Osteoblast (primary cell): ENCODE data around the gene CCDC174. TPM values are rescaled to one million over a fixed set of nuclear protein-coding genes. Genes with fewer than 3 reads are reported as not detected.

Experiments used
- DNase-seq: peaks from one replicate; pipeline ENCODE4 v3.0.0; 2011; ENCODE audit warnings: low spot score, mixed read lengths; ENCODE audit not compliant: insufficient read length; ENCODE audit errors: missing footprints
- H2AFZ ChIP-seq: 2 replicates; pipeline ENCODE4 v1.6.0; 2011; ENCODE audit warnings: mild to moderate bottlenecking, low read length
- H3K27ac ChIP-seq: 2 replicates; pipeline ENCODE4 v1.5.1; 2011; ENCODE audit warnings: mild to moderate bottlenecking, low read depth, low read length, moderate library complexity
- H3K27me3 ChIP-seq: 2 replicates; pipeline ENCODE4 v1.6.0; 2012; ENCODE audit warnings: mild to moderate bottlenecking, control low read depth, inconsistent platforms, low read length, moderate library complexity; ENCODE audit not compliant: insufficient read depth
- H3K36me3 ChIP-seq: 2 replicates; pipeline ENCODE4 v1.5.1; 2011; ENCODE audit warnings: mild to moderate bottlenecking, low read length, control low read depth, moderate library complexity; ENCODE audit not compliant: insufficient read depth
- H3K4me1 ChIP-seq: 2 replicates; pipeline ENCODE4 v1.5.1; 2011; ENCODE audit warnings: mild to moderate bottlenecking, low read length, control low read depth, moderate library complexity; ENCODE audit not compliant: insufficient read depth
- H3K4me2 ChIP-seq: 2 replicates; pipeline ENCODE4 v1.6.0; 2011; ENCODE audit warnings: mild to moderate bottlenecking, low read length; ENCODE audit not compliant: insufficient read depth
- H3K4me3 ChIP-seq: fragments of 200-600 bp; sonication (generic); 3 replicates; pipeline ENCODE4 v1.5.1; 2012; ENCODE audit warnings: mild to moderate bottlenecking, low read length, inconsistent platforms; ENCODE audit not compliant: insufficient read depth
- H3K79me2 ChIP-seq: 2 replicates; pipeline ENCODE4 v1.6.0; 2012; ENCODE audit warnings: mild to moderate bottlenecking, low read length, control low read depth, inconsistent platforms; ENCODE audit not compliant: insufficient read depth
- H3K9me3 ChIP-seq: 2 replicates; pipeline ENCODE4 v1.5.1; 2011; ENCODE audit warnings: low read depth, low read length, control low read depth
- H4K20me1 ChIP-seq: 2 replicates; pipeline ENCODE4 v1.6.0; 2012; ENCODE audit warnings: mild to moderate bottlenecking, low read length, control low read depth; ENCODE audit not compliant: insufficient read depth
- total RNA-seq: library from RNA; depleted of rRNA; stranded (reverse); fragments of >200 nt; gene quantifications from 2 replicates; pipeline ENCODE4 v1.2.3, GENCODE V29; 2012
- TF ChIP-seq, protein P1 (sequence below): IDR thresholded peaks from 2 replicates; pipeline ENCODE4 v1.5.1; 2011; ENCODE audit warnings: mild to moderate bottlenecking, low read depth, low read length, moderate library complexity; ENCODE audit errors: extremely low read depth

Gene CCDC174
- total RNA-seq, 1 donor, result 14.5 TPM

DNA sequence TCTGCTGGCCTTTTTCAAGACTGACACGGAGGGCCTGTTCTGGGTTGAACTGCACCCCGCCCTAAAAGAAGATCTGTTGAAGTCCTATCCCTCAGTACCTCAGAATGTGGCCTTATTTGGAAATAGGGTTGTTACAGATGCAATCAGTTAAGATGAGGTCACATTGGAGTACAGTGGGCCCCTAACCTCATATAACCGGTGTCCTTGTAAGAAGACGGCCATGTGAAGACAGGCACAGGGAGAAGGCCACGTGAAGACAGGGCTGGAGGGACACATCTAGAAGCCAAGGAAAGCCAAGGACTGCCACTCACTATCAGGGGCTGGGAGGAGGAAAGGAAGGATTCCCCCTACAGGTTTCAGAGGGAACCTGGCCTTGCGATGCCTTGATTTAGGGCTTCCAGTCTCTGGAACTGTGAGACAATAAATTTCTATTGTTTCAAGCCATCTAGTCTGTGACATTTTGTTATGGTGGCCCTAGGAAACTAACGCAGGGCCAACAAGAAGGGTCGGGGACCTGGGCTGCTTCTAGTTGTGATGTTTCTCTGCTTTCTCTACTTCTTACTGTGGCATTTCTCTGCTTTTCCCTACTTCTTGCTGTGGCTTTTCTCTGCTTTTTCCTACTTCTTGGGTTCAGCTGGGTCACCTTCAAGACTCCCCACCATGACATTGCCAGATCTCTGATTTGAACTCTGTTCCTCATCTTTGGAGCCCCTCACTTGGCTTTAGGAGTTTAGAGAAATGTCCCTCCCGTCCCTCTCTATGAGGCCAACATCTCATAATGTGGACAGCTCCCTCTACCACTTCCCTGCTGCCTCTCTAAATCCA is 4.8 kb upstream of the CCDC174 start:
- TF ChIP-seq, protein P1, sequence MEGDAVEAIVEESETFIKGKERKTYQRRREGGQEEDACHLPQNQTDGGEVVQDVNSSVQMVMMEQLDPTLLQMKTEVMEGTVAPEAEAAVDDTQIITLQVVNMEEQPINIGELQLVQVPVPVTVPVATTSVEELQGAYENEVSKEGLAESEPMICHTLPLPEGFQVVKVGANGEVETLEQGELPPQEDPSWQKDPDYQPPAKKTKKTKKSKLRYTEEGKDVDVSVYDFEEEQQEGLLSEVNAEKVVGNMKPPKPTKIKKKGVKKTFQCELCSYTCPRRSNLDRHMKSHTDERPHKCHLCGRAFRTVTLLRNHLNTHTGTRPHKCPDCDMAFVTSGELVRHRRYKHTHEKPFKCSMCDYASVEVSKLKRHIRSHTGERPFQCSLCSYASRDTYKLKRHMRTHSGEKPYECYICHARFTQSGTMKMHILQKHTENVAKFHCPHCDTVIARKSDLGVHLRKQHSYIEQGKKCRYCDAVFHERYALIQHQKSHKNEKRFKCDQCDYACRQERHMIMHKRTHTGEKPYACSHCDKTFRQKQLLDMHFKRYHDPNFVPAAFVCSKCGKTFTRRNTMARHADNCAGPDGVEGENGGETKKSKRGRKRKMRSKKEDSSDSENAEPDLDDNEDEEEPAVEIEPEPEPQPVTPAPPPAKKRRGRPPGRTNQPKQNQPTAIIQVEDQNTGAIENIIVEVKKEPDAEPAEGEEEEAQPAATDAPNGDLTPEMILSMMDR, result no peak
- H3K36me3 ChIP-seq, result no peaks in the 10 kb centered on the region

DNA sequence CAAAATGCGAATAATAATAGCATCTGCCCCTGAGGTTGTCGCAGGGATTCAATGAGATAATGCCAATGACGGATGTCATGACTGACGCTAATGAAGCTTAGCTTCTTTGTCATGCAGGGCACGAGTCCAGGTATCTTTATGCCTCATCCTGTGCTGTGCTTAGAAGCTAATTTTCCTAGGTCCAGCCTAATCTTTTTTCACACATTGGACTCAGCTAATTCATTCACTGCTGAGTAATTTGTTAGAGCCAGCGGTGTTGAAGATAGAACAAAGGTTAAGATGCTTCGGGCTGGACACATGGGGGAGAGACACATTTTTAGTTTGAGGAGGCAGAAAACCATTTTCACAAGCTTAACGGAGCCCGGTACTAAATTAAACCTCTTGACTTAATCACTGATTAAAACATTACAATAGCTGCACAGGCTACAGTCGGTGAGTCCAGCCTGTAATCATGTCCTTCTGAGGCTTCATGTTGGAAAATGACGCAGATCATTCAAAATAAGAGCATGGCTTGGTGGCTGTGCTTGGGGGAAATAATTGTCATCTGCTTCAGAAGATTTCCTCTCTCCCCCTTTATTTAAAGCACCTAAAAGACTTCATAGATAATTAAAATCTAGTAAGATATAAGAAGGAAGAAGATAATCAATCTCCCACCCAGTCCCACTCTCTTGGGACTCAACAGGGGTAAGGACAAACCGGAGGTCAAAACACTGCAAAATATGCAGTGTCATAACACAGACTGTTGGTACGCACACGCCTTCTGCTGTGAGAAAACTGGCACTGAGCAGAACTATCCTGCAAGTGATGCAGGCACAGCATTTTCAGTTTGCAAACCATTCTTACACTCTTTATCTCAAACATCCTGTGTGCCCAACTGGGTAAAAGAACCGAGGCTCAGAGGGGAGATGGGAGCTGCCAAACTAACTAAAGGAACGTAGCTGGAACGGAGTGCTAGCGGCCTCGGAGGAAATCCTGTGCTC is 3.3 kb upstream of the CCDC174 start:
- H3K79me2 ChIP-seq, result peaks cover 15% of the 10 kb centered on the region
- H3K27ac ChIP-seq, result no peak overlapping the region
- no peak overlapping the region for H2AFZ ChIP-seq
- no peak overlapping the region for H3K4me3 ChIP-seq
- peaks cover 14% of the 10 kb centered on the region for H3K27me3 ChIP-seq
- H3K4me1 ChIP-seq, result peaks cover 5% of the 10 kb centered on the region
- no peak overlapping the region for H3K4me2 ChIP-seq
- H3K36me3 ChIP-seq, result no peaks in the 10 kb centered on the region
- H4K20me1 ChIP-seq, result no peaks in the 10 kb centered on the region
- TF ChIP-seq, protein P1, result no peak
- H3K9me3 ChIP-seq, result no peaks in the 10 kb centered on the region
- DNase-seq, result no peak

More for the DNA sequence above, 4.8 kb upstream of the CCDC174 start:
- no peak for DNase-seq
- H3K4me2 ChIP-seq, result no peak overlapping the region
- H2AFZ ChIP-seq, result no peak overlapping the region
- H3K27me3 ChIP-seq, result peaks cover 20% of the 10 kb centered on the region
- no peak overlapping the region for H3K4me3 ChIP-seq
- no peaks in the 10 kb centered on the region for H4K20me1 ChIP-seq
- no peaks in the 10 kb centered on the region for H3K9me3 ChIP-seq
- H3K4me1 ChIP-seq, result no peaks in the 10 kb centered on the region
- peaks cover 4% of the 10 kb centered on the region for H3K79me2 ChIP-seq
- H3K27ac ChIP-seq, result no peak overlapping the region

DNA sequence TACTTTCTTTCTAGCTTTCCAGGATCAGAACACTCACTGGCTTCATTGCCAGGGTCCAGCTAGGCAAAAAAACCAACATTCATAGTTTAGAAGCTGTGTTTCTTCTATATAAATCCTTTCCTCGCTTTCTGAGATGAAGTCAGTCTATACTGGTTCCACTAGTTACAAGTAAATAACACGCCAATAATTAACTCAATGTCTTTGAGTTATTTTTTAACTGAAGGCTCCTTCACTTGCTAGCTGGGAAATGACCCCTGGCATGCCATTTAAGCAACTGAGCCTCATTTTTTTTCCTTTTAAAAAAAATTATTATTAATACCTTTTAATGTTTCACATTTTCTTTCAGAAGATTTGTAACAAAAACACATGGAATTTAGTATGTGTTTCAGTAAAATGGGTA is 2.1 kb upstream of the CCDC174 start:
- Histone ChIP-seq H4K20me1 (no peaks in the 10 kb centered on the region), H3K9me3 (no peaks in the 10 kb centered on the region), H2AFZ (no peak overlapping the region), H3K4me2 (no peak overlapping the region), H3K27ac (no peak overlapping the region), H3K4me3 (no peak overlapping the region), H3K4me1 (peaks cover 5% of the 10 kb centered on the region), H3K79me2 (peaks cover 22% of the 10 kb centered on the region), H3K27me3 (peaks cover 4% of the 10 kb centered on the region), H3K36me3 (peaks cover 3% of the 10 kb centered on the region)
- DNase-seq, result no peak
- TF ChIP-seq, protein P1, result no peak
